ENCODE results near the gene PSMA5.

DNA sequence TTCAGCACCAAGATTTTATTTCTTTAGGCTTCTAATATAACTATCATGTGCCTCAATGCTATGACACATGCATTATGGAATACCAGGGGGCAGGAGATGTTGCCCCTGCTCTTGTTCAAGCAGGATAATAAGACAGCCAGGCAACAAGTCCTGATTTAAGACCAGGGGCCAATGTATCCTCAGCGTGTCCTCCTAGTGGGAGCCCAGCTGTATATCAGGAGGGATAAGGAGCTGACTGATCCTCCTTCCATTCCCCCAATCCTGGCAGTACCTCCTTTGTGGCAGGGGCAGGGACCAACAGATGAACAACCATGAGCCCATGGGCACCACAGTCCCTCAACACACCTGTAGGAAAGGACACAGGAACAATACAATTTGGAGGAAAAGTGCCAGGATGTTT, 57.8 kb downstream of the PSMA5 start:
- TF ChIP-seq, protein P1, sequence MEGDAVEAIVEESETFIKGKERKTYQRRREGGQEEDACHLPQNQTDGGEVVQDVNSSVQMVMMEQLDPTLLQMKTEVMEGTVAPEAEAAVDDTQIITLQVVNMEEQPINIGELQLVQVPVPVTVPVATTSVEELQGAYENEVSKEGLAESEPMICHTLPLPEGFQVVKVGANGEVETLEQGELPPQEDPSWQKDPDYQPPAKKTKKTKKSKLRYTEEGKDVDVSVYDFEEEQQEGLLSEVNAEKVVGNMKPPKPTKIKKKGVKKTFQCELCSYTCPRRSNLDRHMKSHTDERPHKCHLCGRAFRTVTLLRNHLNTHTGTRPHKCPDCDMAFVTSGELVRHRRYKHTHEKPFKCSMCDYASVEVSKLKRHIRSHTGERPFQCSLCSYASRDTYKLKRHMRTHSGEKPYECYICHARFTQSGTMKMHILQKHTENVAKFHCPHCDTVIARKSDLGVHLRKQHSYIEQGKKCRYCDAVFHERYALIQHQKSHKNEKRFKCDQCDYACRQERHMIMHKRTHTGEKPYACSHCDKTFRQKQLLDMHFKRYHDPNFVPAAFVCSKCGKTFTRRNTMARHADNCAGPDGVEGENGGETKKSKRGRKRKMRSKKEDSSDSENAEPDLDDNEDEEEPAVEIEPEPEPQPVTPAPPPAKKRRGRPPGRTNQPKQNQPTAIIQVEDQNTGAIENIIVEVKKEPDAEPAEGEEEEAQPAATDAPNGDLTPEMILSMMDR (conservative IDR thresholded peaks at IDR 0.05; ENCODE audit: low read length) = no peak
- no peak for TF ChIP-seq EZH2phosphoT487 (IDR thresholded peaks at IDR 0.05; ENCODE audit: borderline replicate concordance)

All from Loucy (cell line).